HG03575 (cell line): ENCODE measurements around the gene PLA2G4C.

ENCODE experiments used
- ATAC-seq: cut with Tn5 transposase; IDR thresholded peaks from one replicate; pipeline ENCODE4 v1.9.1; 2021; ENCODE audit not compliant: unreplicated experiment, insufficient number of reproducible peaks, low FRiP score; ENCODE audit errors: extremely low read depth

PLA2G4C gene

GRCh38 chr19:48069435-48069834 is 41.2 kb downstream of the PLA2G4C start:
- ATAC-seq = no peak

DNA sequence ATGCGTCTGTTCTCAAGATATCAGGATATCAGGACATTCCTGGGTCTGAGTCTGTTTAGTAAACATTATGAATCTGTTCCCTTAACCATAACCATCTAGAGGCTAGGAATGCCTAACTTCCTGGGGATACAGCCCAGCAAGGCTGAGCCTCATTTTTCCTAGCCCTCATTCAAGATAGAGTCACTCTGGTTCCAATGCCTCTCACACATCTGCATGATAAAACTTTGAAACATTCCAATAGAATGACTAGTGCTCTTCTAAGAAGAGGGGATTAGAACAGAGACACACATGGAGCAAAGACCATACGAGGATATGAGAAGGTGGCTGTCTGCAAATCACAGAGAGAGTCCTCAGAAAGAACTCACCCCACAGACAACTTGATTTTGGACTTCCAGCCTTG is 46.1 kb downstream of the PLA2G4C start:
- no peak for ATAC-seq

- no peak for ATAC-seq
These were observed 48.9 kb downstream of the PLA2G4C start for GRCh38 chr19:48061401-48062344.

GRCh38 chr19:48060381-48060780 is 50.2 kb downstream of the PLA2G4C start:
- ATAC-seq = no peak

DNA sequence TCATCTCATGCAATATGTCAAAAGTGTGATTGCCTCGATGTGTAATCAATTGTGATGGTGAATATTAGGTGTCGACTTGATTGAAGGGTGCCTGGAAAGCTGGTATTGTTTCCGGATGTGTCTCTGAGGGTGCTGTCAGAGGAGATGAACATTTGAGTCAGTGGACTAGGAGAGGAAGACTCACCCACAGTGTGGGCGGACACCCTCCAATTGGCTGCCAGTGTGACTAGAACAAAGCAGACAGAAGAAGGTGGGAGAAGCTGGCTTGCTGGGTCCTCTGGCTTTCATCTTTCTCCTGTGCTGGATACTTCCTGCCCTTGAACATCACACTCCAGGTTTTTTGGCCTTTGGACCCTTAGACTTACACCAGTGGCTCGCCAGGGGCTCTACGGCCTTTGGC is 51.3 kb downstream of the PLA2G4C start:
- no peak for ATAC-seq

- ATAC-seq = no peak
These were observed 56.8 kb downstream of the PLA2G4C start for GRCh38 chr19:48053856-48054255.

GRCh38 chr19:48053076-48053475 is 57.5 kb downstream of the PLA2G4C start:
- ATAC-seq = no peak

DNA sequence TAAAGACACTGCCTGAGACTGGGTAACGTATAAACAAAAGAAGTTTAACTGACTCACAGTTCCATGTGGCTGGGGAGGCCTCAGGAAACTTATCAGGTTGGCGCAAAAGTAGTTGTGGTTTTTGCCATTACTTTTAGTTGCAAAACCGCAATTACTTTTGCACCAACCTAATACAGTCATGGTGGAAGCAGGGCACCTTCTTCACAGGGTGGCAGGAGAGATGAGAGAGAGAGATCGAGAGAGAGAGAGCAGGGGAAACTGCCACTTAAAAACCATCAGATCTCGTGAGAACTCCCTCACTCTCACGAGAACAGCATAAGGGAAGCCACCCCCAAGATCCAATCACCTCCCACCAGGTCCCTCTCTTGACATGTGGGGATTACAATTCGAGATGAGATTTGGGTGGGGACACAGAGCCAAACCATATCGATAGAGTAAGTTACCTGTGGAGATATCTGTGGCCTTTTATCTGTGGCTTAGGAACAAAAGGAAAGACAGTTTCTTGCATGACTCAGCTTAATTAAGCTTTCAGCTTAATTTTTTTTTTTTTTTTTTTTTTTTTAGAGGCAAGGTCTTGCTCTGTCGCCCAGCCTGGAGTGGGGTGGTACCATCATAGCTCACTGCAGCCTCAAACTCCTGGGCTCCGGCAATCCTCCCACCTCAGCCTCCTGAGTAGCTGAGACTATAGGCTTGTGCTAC is 59.1 kb downstream of the PLA2G4C start:
- no peak for ATAC-seq

GRCh38 chr19:48044561-48044960 is 66.1 kb downstream of the PLA2G4C start:
- ATAC-seq = no peak

- no peak for ATAC-seq
These were observed 66.8 kb downstream of the PLA2G4C start, which contains the start of gene CABP5 for GRCh38 chr19:48043675-48044258. CABP5 (minus strand) TSS chr19:48044079; CDS start chr19:48043922, 157 bp downstream.

GRCh38 chr19:48041877-48042580 is 68.6 kb downstream of the PLA2G4C start:
- no peak for ATAC-seq

- ATAC-seq = no peak
These were observed 73.9 kb downstream of the PLA2G4C start for GRCh38 chr19:48036765-48037164.

DNA sequence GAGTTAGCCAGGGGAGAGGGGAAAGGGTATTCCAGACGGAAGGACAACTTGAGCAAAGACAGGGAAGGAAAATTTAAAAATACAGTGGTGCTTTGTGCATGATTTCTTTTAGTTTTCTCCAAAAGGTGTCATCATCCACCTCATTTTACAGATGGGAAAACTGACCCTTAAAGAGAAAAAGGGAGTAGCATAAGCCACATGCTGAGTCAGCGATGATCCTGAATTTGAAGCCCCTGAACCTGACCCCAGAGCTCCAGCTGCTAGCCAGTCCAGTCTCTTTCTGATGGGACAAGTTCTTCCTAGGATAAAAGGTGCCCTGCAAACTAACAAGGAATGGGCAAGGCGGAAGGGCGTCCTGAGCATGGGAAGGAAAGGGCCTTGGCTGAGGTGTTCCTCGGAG is 77.0 kb downstream of the PLA2G4C start:
- no peak for ATAC-seq

- ATAC-seq = no peak
These were observed 80.5 kb downstream of the PLA2G4C start for GRCh38 chr19:48030073-48030472.

- ATAC-seq = no peak
These were observed 81.2 kb downstream of the PLA2G4C start for GRCh38 chr19:48029431-48029830.

GRCh38 chr19:48025480-48025879 is 85.1 kb downstream of the PLA2G4C start:
- no peak for ATAC-seq

- ATAC-seq = no peak
These were observed 87.1 kb downstream of the PLA2G4C start for GRCh38 chr19:48023518-48023917.

DNA sequence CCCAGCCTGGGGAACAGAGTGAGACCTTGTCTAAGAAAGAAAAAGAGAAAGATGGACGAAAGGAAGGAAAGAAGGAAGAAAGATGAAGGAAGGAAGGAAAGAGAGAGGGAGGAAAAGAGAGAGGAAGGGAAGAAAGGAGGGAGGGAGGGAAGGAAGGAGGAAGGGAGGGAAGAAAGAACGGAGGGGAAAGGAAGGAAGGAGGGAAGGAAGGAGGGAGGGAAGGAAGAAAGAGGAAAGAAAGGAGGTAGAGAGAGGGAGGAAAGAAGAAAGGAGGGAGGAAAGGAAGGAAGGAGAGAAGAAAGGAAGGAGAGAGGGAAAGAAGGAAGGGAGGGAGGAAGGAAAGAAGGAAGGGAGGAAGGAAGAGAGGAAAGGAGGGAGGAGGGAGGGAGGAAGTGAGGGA is 87.6 kb downstream of the PLA2G4C start:
- no peak for ATAC-seq

- no peak for ATAC-seq
These were observed 89.9 kb downstream of the PLA2G4C start for GRCh38 chr19:48020686-48021085.
